Tibial nerve (tissue), 4 donors: ENCODE measurements around the gene ARL4D. TPM values are rescaled to one million over a fixed set of nuclear protein-coding genes. Genes with fewer than 3 reads are reported as not detected.

Experiments used
- DNase-seq, 2 donors: peaks; one replicate each; pipeline ENCODE4 v3.0.0-alpha.2; 2019; ENCODE audit warnings: low spot score in 2 of 2
- H3K27ac ChIP-seq, 4 donors: fragments of 200-600 bp; sonication (generic) in 3 of 4; one replicate each; pipeline ENCODE4 v1.5.1; 2017 to 2019; ENCODE audit warnings: mild to moderate bottlenecking in 1 of 4
- H3K27me3 ChIP-seq, 2 donors: fragments of 200-600 bp; sonication (generic) in 1 of 2; one replicate each; pipeline versions ENCODE4 v1.5.1 to v1.6.0; 2017 to 2019
- H3K36me3 ChIP-seq, 3 donors: fragments of 200-600 bp; sonication (generic); one replicate each; pipeline ENCODE4 v1.5.1; 2018 to 2019
- H3K4me1 ChIP-seq, 4 donors: fragments of 200-600 bp; sonication (generic) in 3 of 4; one replicate each; pipeline ENCODE4 v1.5.1; 2017 to 2019
- H3K4me3 ChIP-seq, 4 donors: fragments of 200-600 bp; sonication (generic) in 3 of 4; one replicate each; pipeline ENCODE4 v1.5.1; 2017 to 2019; ENCODE audit warnings: mild to moderate bottlenecking in 1 of 4, moderate library complexity in 1 of 4
- H3K9me3 ChIP-seq, 4 donors: fragments of 200-600 bp; sonication (generic) in 3 of 4; one replicate each; pipeline ENCODE4 v1.5.1; 2017 to 2019
- CTCF ChIP-seq, 5 experiments: fragments of 200-600 bp in 3 of 5; fragments of 450-650 bp in 2 of 5; sonication (generic) in 3 of 5; IDR thresholded peaks; one replicate each; pipeline ENCODE4 v1.5.1; 2016 to 2019; ENCODE audit warnings: antibody characterized with exemption in 5 of 5, mild to moderate bottlenecking in 3 of 5, moderate library complexity in 2 of 5
- EP300 ChIP-seq, 2 donors: sonication (generic); formaldehyde crosslinking; IDR thresholded peaks; one replicate each; pipeline ENCODE4 v1.6.1; 2017; ENCODE audit warnings: antibody characterized with exemption in 2 of 2, mild to moderate bottlenecking in 1 of 2
- POLR2A ChIP-seq, 2 donors: fragments of 450-650 bp; IDR thresholded peaks; one replicate each; pipeline ENCODE4 v1.6.1; 2017; ENCODE audit warnings: antibody characterized with exemption in 2 of 2, mild to moderate bottlenecking in 2 of 2, moderate library complexity in 2 of 2
- WGBS, 2 donors: methylation state at CpG; one replicate each; pipeline ENCODE4 v1.1.5; 2018; 5-methylcytosine and 5-hydroxymethylcytosine counted together
- total RNA-seq, 4 donors: library from RNA; depleted of rRNA; stranded (reverse); fragments of >200 nt; gene quantifications; one replicate each; pipeline ENCODE4 v1.1.0, GENCODE V29; 2016

ARL4D gene
- total RNA-seq, 4 donors from 2014 or later = 27.9 to 65.8 (median 53.0) TPM

GRCh38 chr17:43353393-43353792, 45.4 kb upstream of the ARL4D start:
- Histone ChIP-seq H3K4me3 (no peak overlapping the region), H3K27ac (no peak overlapping the region)

GRCh38 chr17:43354371-43354770, 44.4 kb upstream of the ARL4D start:
- Histone ChIP-seq H3K4me3 (no peak overlapping the region), H3K9me3 (peaks cover 0 to 8% (median under 1%) of the 10 kb centered on the region in 4 donors), H3K27ac (no peak overlapping the region), H3K4me1 (peaks cover 0 to 11% (median under 1%) of the 10 kb centered on the region in 4 donors), H3K27me3 (no peaks in the 10 kb centered on the region), H3K36me3 (no peaks in the 10 kb centered on the region)
- no peak for DNase-seq
- TF ChIP-seq CTCF (IDR thresholded peaks at IDR 0.05) (no peak), POLR2A (IDR thresholded peaks at IDR 0.05) (no peak), EP300 (IDR thresholded peaks at IDR 0.05) (no peak)
- 93 to 96% methylated on average over 2 of the region's 2 CpGs for WGBS, 2 donors

More at GRCh38 chr17:43353393-43353792, 45.4 kb upstream of the ARL4D start:
- peaks cover 0 to 18% (median 6%) of the 10 kb centered on the region in 4 donors for H3K9me3 ChIP-seq
- H3K36me3 ChIP-seq = peaks cover 0 to 7% (median 0%) of the 10 kb centered on the region in 3 donors
- 61% methylated on average over 4 of the region's 4 CpGs for WGBS, 2 donors
- no peak for DNase-seq
- no peaks in the 10 kb centered on the region for H3K27me3 ChIP-seq
- peaks cover 0 to 8% (median 0%) of the 10 kb centered on the region in 4 donors for H3K4me1 ChIP-seq
- TF ChIP-seq CTCF (IDR thresholded peaks at IDR 0.05) = no peak

GRCh38 chr17:43356450-43356849, 42.3 kb upstream of the ARL4D start:
- no peaks in the 10 kb centered on the region for H3K27me3 ChIP-seq
- TF ChIP-seq POLR2A (IDR thresholded peaks at IDR 0.05) (no peak), CTCF (IDR thresholded peaks at IDR 0.05) (no peak), EP300 (IDR thresholded peaks at IDR 0.05) (no peak)
- WGBS, 2 donors = 94 to 97% methylated on average over 5 of the region's 5 CpGs

GRCh38 chr17:43356999-43357398, 41.8 kb upstream of the ARL4D start:
- Histone ChIP-seq H3K36me3 (no peaks in the 10 kb centered on the region), H3K4me1 (peaks cover 0 to 22% (median 8%) of the 10 kb centered on the region in 4 donors), H3K27me3 (no peaks in the 10 kb centered on the region), H3K4me3 (no peak overlapping the region), H3K27ac (no peak overlapping the region), H3K9me3 (no peaks in the 10 kb centered on the region)
- TF ChIP-seq EP300 (IDR thresholded peaks at IDR 0.05) = no peak
- no peak for TF ChIP-seq POLR2A (IDR thresholded peaks at IDR 0.05)
- TF ChIP-seq CTCF (IDR thresholded peaks at IDR 0.05) = no peak
- no peak for DNase-seq
- 73 to 76% methylated on average over 4 of the region's 4 CpGs for WGBS, 2 donors

More at GRCh38 chr17:43356450-43356849, 42.3 kb upstream of the ARL4D start:
- peaks cover 0 to 20% (median 8%) of the 10 kb centered on the region in 4 donors for H3K4me1 ChIP-seq
- H3K9me3 ChIP-seq = no peaks in the 10 kb centered on the region
- H3K4me3 ChIP-seq = no peak overlapping the region
- no peak for DNase-seq
- no peaks in the 10 kb centered on the region for H3K36me3 ChIP-seq
- no peak overlapping the region for H3K27ac ChIP-seq

GRCh38 chr17:43359469-43360110, 39.2 kb upstream of the ARL4D start:
- DNase-seq = no peak
- Histone ChIP-seq H3K9me3 (no peaks in the 10 kb centered on the region), H3K36me3 (no peaks in the 10 kb centered on the region), H3K4me1 (peaks cover 0 to 18% (median 14%) of the 10 kb centered on the region in 4 donors), H3K27ac (peak overlapping the region; percentile 85 to 94 (median 92)), H3K4me3 (peak overlapping the region in 3 of 4 donors; percentile 45 to 54 (median 50)), H3K27me3 (no peaks in the 10 kb centered on the region)
- WGBS, 2 donors = 65 to 73% methylated on average over 17 of the region's 17 CpGs
- no peak for TF ChIP-seq POLR2A (IDR thresholded peaks at IDR 0.05)
- no peak for TF ChIP-seq CTCF (IDR thresholded peaks at IDR 0.05)
- TF ChIP-seq EP300 (IDR thresholded peaks at IDR 0.05) = no peak
